Parathyroid adenoma (tissue), 2 donors: ENCODE data around the gene SMARCD3.

ENCODE experiments used
- H2AFZ ChIP-seq: fragments of 300-600 bp; sonication (generic); one replicate; pipeline ENCODE4 v1.7.0; 2017; ENCODE audit warnings: antibody characterized with exemption, mild to moderate bottlenecking
- H3K27ac ChIP-seq: fragments of 300-600 bp; sonication (generic); one replicate; pipeline ENCODE4 v1.7.0; 2017
- H3K27me3 ChIP-seq: fragments of 300-600 bp; sonication (generic); one replicate; pipeline ENCODE4 v1.7.0; 2017; ENCODE audit warnings: low read length; ENCODE audit not compliant: control insufficient read depth, insufficient read depth
- H3K36me3 ChIP-seq: fragments of 300-600 bp; sonication (generic); one replicate; pipeline ENCODE4 v1.7.0; 2017; ENCODE audit warnings: low read length; ENCODE audit not compliant: control insufficient read depth, insufficient read depth
- H3K4me1 ChIP-seq: fragments of 300-600 bp; sonication (generic); one replicate; pipeline ENCODE4 v1.7.0; 2017; ENCODE audit warnings: control low read depth
- H3K4me2 ChIP-seq: fragments of 300-600 bp; sonication (generic); one replicate; pipeline ENCODE4 v1.7.0; 2017; ENCODE audit warnings: low read length
- H3K4me3 ChIP-seq: fragments of 300-600 bp; sonication (generic); one replicate; pipeline ENCODE4 v1.7.0; 2017; ENCODE audit warnings: low read depth, low read length
- H3K79me2 ChIP-seq: fragments of 300-600 bp; sonication (generic); one replicate; pipeline ENCODE4 v1.7.0; 2017; ENCODE audit warnings: control low read depth
- H3K9ac ChIP-seq: fragments of 300-600 bp; sonication (generic); one replicate; pipeline ENCODE4 v1.7.0; 2017; ENCODE audit warnings: mild to moderate bottlenecking
- H3K9me3 ChIP-seq: fragments of 300-600 bp; sonication (generic); one replicate; pipeline ENCODE4 v1.7.0; 2017; ENCODE audit warnings: low read length; ENCODE audit not compliant: control insufficient read depth
- TF ChIP-seq, protein P1 (sequence below): fragments of 300-600 bp; sonication (generic); IDR thresholded peaks from one replicate; pipeline ENCODE4 v1.7.0; 2017; ENCODE audit warnings: antibody characterized with exemption, mild to moderate bottlenecking
- donor health status: primary hyperparathyroidism.

SMARCD3 gene

DNA sequence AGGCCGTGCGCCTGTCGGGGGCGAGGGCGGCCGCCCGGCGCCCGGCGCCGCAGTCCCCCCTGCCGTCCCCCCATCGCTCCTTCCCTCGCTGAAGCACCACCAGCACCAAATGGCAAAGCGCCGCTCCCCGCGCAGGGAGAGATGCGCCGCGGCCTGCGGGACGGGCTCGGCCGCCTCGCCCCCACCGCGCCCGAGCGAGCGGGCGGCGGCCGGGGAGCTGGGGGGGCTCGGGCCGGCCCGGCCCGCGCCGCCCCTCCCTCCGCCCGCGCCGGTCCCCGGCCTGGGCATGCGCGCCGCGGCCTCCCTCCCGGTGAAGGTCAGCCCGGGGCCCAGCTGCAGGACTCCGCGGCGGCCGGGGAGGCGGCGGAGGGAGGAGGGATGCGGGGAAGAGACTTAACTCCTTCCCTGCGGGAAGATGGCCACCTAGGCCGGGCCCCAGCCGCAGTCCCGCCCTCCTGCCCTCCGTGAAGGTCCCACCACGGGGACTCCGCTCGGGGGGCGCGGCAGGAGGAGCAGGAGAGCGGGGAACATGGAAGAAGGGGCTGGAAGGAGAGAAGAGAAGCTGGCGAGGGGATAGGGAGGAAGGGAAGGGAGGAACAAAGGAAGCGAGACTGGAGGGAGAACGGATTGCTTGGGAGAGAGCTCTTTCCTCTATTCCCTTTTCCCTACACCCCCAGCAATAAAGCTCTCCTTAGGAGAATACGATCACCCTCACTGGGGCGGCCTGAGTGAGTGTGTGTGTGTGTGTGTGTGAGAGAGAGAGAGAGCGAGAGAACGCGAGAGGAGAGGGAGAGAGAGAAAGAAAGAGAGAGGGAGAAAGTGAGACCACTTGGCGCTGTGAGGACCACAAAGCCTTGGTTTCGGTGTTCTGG is 3.4 kb upstream of the SMARCD3 start:
- no peaks in the 10 kb centered on the region for H3K79me2 ChIP-seq
- peak overlapping the region; percentile 89 for H3K27ac ChIP-seq
- TF ChIP-seq, protein P1, sequence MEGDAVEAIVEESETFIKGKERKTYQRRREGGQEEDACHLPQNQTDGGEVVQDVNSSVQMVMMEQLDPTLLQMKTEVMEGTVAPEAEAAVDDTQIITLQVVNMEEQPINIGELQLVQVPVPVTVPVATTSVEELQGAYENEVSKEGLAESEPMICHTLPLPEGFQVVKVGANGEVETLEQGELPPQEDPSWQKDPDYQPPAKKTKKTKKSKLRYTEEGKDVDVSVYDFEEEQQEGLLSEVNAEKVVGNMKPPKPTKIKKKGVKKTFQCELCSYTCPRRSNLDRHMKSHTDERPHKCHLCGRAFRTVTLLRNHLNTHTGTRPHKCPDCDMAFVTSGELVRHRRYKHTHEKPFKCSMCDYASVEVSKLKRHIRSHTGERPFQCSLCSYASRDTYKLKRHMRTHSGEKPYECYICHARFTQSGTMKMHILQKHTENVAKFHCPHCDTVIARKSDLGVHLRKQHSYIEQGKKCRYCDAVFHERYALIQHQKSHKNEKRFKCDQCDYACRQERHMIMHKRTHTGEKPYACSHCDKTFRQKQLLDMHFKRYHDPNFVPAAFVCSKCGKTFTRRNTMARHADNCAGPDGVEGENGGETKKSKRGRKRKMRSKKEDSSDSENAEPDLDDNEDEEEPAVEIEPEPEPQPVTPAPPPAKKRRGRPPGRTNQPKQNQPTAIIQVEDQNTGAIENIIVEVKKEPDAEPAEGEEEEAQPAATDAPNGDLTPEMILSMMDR: no peak
- H3K9me3 ChIP-seq: no peaks in the 10 kb centered on the region
- H2AFZ ChIP-seq: peak overlapping the region; percentile 97
- peak overlapping the region; percentile 3 for H3K9ac ChIP-seq
- H3K36me3 ChIP-seq: no peaks in the 10 kb centered on the region
- H3K4me1 ChIP-seq: peaks cover 32% of the 10 kb centered on the region
- peak overlapping the region; percentile 98 for H3K4me2 ChIP-seq
- no peaks in the 10 kb centered on the region for H3K27me3 ChIP-seq
- peak overlapping the region; percentile 74 for H3K4me3 ChIP-seq

GRCh38 chr7:151251328-151251688 is 2.8 kb upstream of the SMARCD3 start:
- peak overlapping the region; percentile 3 for H3K9ac ChIP-seq
- H3K9me3 ChIP-seq: no peaks in the 10 kb centered on the region
- no peaks in the 10 kb centered on the region for H3K36me3 ChIP-seq
- peak overlapping the region; percentile 89 for H3K27ac ChIP-seq
- peak overlapping the region; percentile 74 for H3K4me3 ChIP-seq
- H3K27me3 ChIP-seq: no peaks in the 10 kb centered on the region
- peak overlapping the region; percentile 80 for H2AFZ ChIP-seq
- TF ChIP-seq, protein P1: no peak
- H3K4me1 ChIP-seq: peaks cover 33% of the 10 kb centered on the region
- H3K79me2 ChIP-seq: no peaks in the 10 kb centered on the region
- H3K4me2 ChIP-seq: peak overlapping the region; percentile 98

DNA sequence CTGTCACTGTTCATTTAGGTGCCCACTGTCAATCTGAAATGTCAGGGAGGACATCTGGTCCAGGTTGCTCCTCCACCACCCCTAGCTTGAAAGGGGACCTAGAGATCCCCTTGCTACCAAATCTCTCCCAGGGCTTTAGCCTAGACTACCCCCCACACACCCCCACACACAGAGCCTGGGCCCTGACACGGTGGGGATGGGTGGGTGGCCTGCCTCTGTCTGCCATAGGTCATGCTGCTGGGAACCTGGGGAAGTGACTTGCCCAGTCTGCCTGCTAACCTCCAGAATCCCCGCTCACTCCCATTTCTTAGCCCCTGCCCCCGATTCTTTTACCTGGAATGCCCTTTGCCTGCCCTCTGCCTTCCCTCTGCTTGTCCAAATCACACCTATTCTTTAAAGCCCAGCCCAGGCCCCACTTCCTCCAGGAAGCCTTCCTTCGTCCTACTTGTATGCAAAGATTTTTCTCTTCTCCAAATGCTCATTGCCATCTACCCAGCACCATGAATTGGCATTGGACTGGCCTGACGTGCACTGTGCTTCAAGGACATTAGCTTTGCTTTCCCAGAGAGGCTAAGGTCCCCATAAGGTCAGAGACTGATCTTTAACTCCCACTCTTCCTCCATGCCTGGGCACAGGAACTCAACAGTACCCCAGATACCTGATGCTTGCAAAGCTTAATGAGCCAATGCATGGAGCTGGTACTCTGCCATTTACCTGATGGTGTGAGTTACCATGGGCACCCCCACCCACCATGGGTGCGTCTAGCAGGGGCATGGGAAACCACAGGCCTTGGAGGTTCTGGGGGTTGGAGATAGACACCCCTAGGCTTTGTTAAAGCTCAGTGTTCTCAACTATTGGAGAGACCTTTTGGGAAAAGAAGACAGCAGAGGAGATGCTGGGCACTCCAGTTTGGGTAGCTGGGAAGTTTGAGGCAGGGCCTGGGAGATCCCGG is 2.0 kb upstream of the SMARCD3 start:
- Histone ChIP-seq H3K4me2 (peak overlapping the region; percentile 98), H3K27ac (peak overlapping the region; percentile 89), H3K9ac (no peak overlapping the region), H3K9me3 (no peaks in the 10 kb centered on the region), H3K36me3 (no peaks in the 10 kb centered on the region), H2AFZ (peak overlapping the region; percentile 80), H3K79me2 (no peaks in the 10 kb centered on the region), H3K27me3 (no peaks in the 10 kb centered on the region), H3K4me3 (peak overlapping the region; percentile 74), H3K4me1 (peaks cover 33% of the 10 kb centered on the region)
- TF ChIP-seq, protein P1: no peak

DNA sequence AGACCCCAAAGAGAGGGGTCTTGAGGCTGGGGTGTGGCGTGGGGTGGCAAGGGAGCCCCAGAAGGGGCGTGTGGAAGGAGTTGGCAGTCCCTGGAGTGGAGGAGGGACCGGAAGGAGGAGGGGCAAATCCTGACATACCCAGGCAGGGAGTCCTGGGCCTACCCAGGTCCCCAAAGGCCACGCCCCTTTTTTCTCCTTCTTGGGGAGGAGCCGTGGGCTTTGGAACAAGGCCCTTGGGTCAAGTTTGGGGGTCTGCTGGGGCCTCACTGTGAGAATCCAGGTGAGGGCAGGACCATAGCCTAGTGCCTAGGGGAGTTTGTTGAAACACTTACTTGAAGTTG is 1.2 kb upstream of the SMARCD3 start:
- Histone ChIP-seq H3K9me3 (no peaks in the 10 kb centered on the region), H3K4me3 (peak overlapping the region; percentile 74), H3K27ac (peak overlapping the region; percentile 89), H3K79me2 (no peaks in the 10 kb centered on the region), H3K36me3 (no peaks in the 10 kb centered on the region), H3K27me3 (no peaks in the 10 kb centered on the region), H3K4me2 (peak overlapping the region; percentile 95), H2AFZ (peak overlapping the region; percentile 90), H3K9ac (no peak overlapping the region), H3K4me1 (peaks cover 34% of the 10 kb centered on the region)
- TF ChIP-seq, protein P1: no peak
